ENCODE results near the gene SOCS2.

SOCS2 gene

GRCh38 chr12:93597608-93598007 lies 25.1 kb downstream of the SOCS2 start:
- H3K4me1 ChIP-seq (ENCODE audit: insufficient read depth, low read length, severe bottlenecking), result no peaks in the 10 kb centered on the region
- no peaks in the 10 kb centered on the region for H4K20me1 ChIP-seq (ENCODE audit: insufficient read depth, low read length)
- H3K27me3 ChIP-seq (ENCODE audit: insufficient read depth, low read length), result no peaks in the 10 kb centered on the region
- TF ChIP-seq EZH2 (IDR thresholded peaks at IDR 0.05; ENCODE audit: borderline replicate concordance, low read length), result no peak
- TF ChIP-seq, protein P1, sequence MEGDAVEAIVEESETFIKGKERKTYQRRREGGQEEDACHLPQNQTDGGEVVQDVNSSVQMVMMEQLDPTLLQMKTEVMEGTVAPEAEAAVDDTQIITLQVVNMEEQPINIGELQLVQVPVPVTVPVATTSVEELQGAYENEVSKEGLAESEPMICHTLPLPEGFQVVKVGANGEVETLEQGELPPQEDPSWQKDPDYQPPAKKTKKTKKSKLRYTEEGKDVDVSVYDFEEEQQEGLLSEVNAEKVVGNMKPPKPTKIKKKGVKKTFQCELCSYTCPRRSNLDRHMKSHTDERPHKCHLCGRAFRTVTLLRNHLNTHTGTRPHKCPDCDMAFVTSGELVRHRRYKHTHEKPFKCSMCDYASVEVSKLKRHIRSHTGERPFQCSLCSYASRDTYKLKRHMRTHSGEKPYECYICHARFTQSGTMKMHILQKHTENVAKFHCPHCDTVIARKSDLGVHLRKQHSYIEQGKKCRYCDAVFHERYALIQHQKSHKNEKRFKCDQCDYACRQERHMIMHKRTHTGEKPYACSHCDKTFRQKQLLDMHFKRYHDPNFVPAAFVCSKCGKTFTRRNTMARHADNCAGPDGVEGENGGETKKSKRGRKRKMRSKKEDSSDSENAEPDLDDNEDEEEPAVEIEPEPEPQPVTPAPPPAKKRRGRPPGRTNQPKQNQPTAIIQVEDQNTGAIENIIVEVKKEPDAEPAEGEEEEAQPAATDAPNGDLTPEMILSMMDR (IDR thresholded peaks at IDR 0.05; ENCODE audit: low read length), result no peak
- H3K79me2 ChIP-seq (ENCODE audit: insufficient read depth, low read length), result no peaks in the 10 kb centered on the region
- no peak overlapping the region for H3K9ac ChIP-seq (ENCODE audit: low read length)
- H3K36me3 ChIP-seq (ENCODE audit: insufficient read depth, low read length), result no peaks in the 10 kb centered on the region
- no peaks in the 10 kb centered on the region for H3K9me2 ChIP-seq (ENCODE audit: low read depth, low read length)
- H3K9me3 ChIP-seq (ENCODE audit: low read length), result no peaks in the 10 kb centered on the region
- H3K4me2 ChIP-seq (ENCODE audit: low read length), result no peak overlapping the region
- H2AFZ ChIP-seq (ENCODE audit: low read length), result no peak overlapping the region
- no peak overlapping the region for H3K27ac ChIP-seq (ENCODE audit: low read depth, low read length, poor library complexity, severe bottlenecking)
- no peak overlapping the region for H3K4me3 ChIP-seq (ENCODE audit: low read depth, low read length, poor library complexity, severe bottlenecking)
- H3F3A ChIP-seq (ENCODE audit: insufficient read depth, low read length), result no peaks in the 10 kb centered on the region

GRCh38 chr12:93599192-93599591 lies 26.7 kb downstream of the SOCS2 start:
- Histone ChIP-seq H3K9ac (ENCODE audit: low read length) (no peak overlapping the region), H3K9me2 (ENCODE audit: low read depth, low read length) (no peaks in the 10 kb centered on the region), H3K79me2 (ENCODE audit: insufficient read depth, low read length) (no peaks in the 10 kb centered on the region), H3K9me3 (ENCODE audit: low read length) (no peaks in the 10 kb centered on the region), H3K27ac (ENCODE audit: low read depth, low read length, poor library complexity, severe bottlenecking) (no peak overlapping the region), H4K20me1 (ENCODE audit: insufficient read depth, low read length) (no peaks in the 10 kb centered on the region), H3K4me1 (ENCODE audit: insufficient read depth, low read length, severe bottlenecking) (no peaks in the 10 kb centered on the region), H3F3A (ENCODE audit: insufficient read depth, low read length) (no peaks in the 10 kb centered on the region), H2AFZ (ENCODE audit: low read length) (no peak overlapping the region), H3K27me3 (ENCODE audit: insufficient read depth, low read length) (no peaks in the 10 kb centered on the region), H3K4me3 (ENCODE audit: low read depth, low read length, poor library complexity, severe bottlenecking) (no peak overlapping the region), H3K36me3 (ENCODE audit: insufficient read depth, low read length) (no peaks in the 10 kb centered on the region), H3K4me2 (ENCODE audit: low read length) (no peak overlapping the region)
- TF ChIP-seq, protein P1 (IDR thresholded peaks at IDR 0.05; ENCODE audit: low read length), result no peak
- no peak for TF ChIP-seq EZH2 (IDR thresholded peaks at IDR 0.05; ENCODE audit: borderline replicate concordance, low read length)

- no peaks in the 10 kb centered on the region for H3K9me2 ChIP-seq (ENCODE audit: low read depth, low read length)
- H2AFZ ChIP-seq (ENCODE audit: low read length), result no peak overlapping the region
- no peaks in the 10 kb centered on the region for H4K20me1 ChIP-seq (ENCODE audit: insufficient read depth, low read length)
- no peak overlapping the region for H3K4me2 ChIP-seq (ENCODE audit: low read length)
- H3K27ac ChIP-seq (ENCODE audit: low read depth, low read length, poor library complexity, severe bottlenecking), result no peak overlapping the region
- H3K79me2 ChIP-seq (ENCODE audit: insufficient read depth, low read length), result no peaks in the 10 kb centered on the region
- no peaks in the 10 kb centered on the region for H3K9me3 ChIP-seq (ENCODE audit: low read length)
- H3F3A ChIP-seq (ENCODE audit: insufficient read depth, low read length), result no peaks in the 10 kb centered on the region
- H3K27me3 ChIP-seq (ENCODE audit: insufficient read depth, low read length), result no peaks in the 10 kb centered on the region
- H3K4me3 ChIP-seq (ENCODE audit: low read depth, low read length, poor library complexity, severe bottlenecking), result no peak overlapping the region
- H3K9ac ChIP-seq (ENCODE audit: low read length), result no peak overlapping the region
- TF ChIP-seq, protein P1 (IDR thresholded peaks at IDR 0.05; ENCODE audit: low read length), result no peak
- no peak for TF ChIP-seq EZH2 (IDR thresholded peaks at IDR 0.05; ENCODE audit: borderline replicate concordance, low read length)
- H3K4me1 ChIP-seq (ENCODE audit: insufficient read depth, low read length, severe bottlenecking), result no peaks in the 10 kb centered on the region
- H3K36me3 ChIP-seq (ENCODE audit: insufficient read depth, low read length), result no peaks in the 10 kb centered on the region
Observed at GRCh38 chr12:93601591-93601990, 29.1 kb downstream of the SOCS2 start.
